SK-N-SH (cell line): Measurements from ENCODE around the gene SKIL. TPM values are rescaled to one million over a fixed set of nuclear protein-coding genes. Genes with fewer than 3 reads are reported as not detected.

Experiments used
- CTCF ChIA-PET: fragments of 300-600, 350-600 bp; formaldehyde crosslinking; extraction: SDS; loops from one replicate; lab custom pipeline; 2021; lab: Yijun Ruan, JAX
- POLR2A ChIA-PET: fragments of 350-600 bp; sonication (Branson Sonifier 250); formaldehyde crosslinking; extraction: SDS; loops from one replicate; lab custom pipeline; 2020; ENCODE audit warnings: antibody characterized with exemption, inconsistent platforms; lab: Yijun Ruan, JAX
- DNase-seq: peaks from one replicate; pipeline ENCODE4 v3.0.0; 2012
- H2AFZ ChIP-seq: fragments of 200-600 bp; sonication (generic); 2 replicates; pipeline ENCODE4 v1.8.1; 2016; ENCODE audit warnings: antibody characterized with exemption, mild to moderate bottlenecking, low read depth
- H3F3A ChIP-seq: fragments of 200-600 bp; sonication (generic); replicated peaks from 2 replicates; pipeline ENCODE3; 2016; ENCODE audit warnings: antibody characterized with exemption, mild to moderate bottlenecking; ENCODE audit not compliant: insufficient read depth
- H3K27ac ChIP-seq, 2 experiments: fragments of 200-500 bp in 1 of 2; fragments of 200-600 bp in 1 of 2; sonication (Bioruptor generic) in 1 of 2; sonication (generic), shearing (Covaris generic) in 1 of 2; 2 replicates each; pipeline versions ENCODE4 v1.5.1 to v1.6.1; 2014 to 2016; ENCODE audit warnings: low read depth in 2 of 2, inconsistent platforms in 1 of 2, low read length in 1 of 2, mild to moderate bottlenecking in 1 of 2, mixed read lengths in 1 of 2
- H3K27me3 ChIP-seq: fragments of 200-600 bp; sonication (generic), shearing (Covaris generic); 2 replicates; pipeline ENCODE4 v1.6.1; 2016; ENCODE audit warnings: mixed run types; ENCODE audit not compliant: insufficient read depth
- H3K36me3 ChIP-seq, 2 experiments: fragments of 200-500 bp in 1 of 2; fragments of 200-600 bp in 1 of 2; sonication (Bioruptor generic) in 1 of 2; sonication (generic) in 1 of 2; replicated peaks in 1 of 2; 2 replicates each; pipeline versions ENCODE3 to v1.5.1; 2014 to 2016; ENCODE audit warnings: low read length in 1 of 2, mild to moderate bottlenecking in 1 of 2; ENCODE audit not compliant: insufficient read depth in 2 of 2, control insufficient read depth in 1 of 2
- H3K4me1 ChIP-seq, 2 experiments: fragments of 200-500 bp in 1 of 2; fragments of 200-600 bp in 1 of 2; sonication (Bioruptor generic) in 1 of 2; sonication (generic), shearing (Covaris generic) in 1 of 2; 2 replicates each; pipeline versions ENCODE4 v1.5.1 to v1.6.1; 2014 to 2016; ENCODE audit warnings: low read depth in 1 of 2, low read length in 1 of 2, mixed run types in 1 of 2; ENCODE audit not compliant: insufficient read depth in 2 of 2, control insufficient read depth in 1 of 2
- H3K4me2 ChIP-seq: fragments of 200-600 bp; sonication (generic), shearing (Covaris generic); 2 replicates; pipeline ENCODE4 v1.6.1; 2017; ENCODE audit warnings: mixed run types
- H3K4me3 ChIP-seq, 2 experiments: fragments of 200-500 bp in 1 of 2; fragments of 200-600 bp in 1 of 2; sonication (Bioruptor generic) in 1 of 2; sonication (generic), shearing (Covaris generic) in 1 of 2; 2 replicates each; pipeline versions ENCODE4 v1.5.1 to v1.8.1; 2014 to 2016; ENCODE audit warnings: low read depth in 2 of 2, inconsistent platforms in 1 of 2, low read length in 1 of 2, mild to moderate bottlenecking in 1 of 2, mixed read lengths in 1 of 2, moderate library complexity in 1 of 2
- H3K79me2 ChIP-seq: fragments of 200-600 bp; sonication (generic); 2 replicates; pipeline ENCODE4 v1.8.1; 2017; ENCODE audit warnings: mild to moderate bottlenecking; ENCODE audit not compliant: insufficient read depth
- H3K9ac ChIP-seq: fragments of 200-600 bp; sonication (generic); 2 replicates; pipeline ENCODE4 v1.6.1; 2017; ENCODE audit warnings: mixed run types
- H3K9me2 ChIP-seq: fragments of 200-600 bp; sonication (generic); 2 replicates; pipeline ENCODE4 v1.6.1; 2017; ENCODE audit warnings: mixed run types
- H3K9me3 ChIP-seq: fragments of 200-600 bp; sonication (generic); 2 replicates; pipeline ENCODE4 v1.6.1; 2017; ENCODE audit warnings: mixed run types, mild to moderate bottlenecking, moderate library complexity
- H4K20me1 ChIP-seq: fragments of 200-600 bp; sonication (generic); 2 replicates; pipeline ENCODE4 v1.6.1; 2017; ENCODE audit warnings: mild to moderate bottlenecking, mixed run types; ENCODE audit not compliant: insufficient read depth
- CHD2 ChIP-seq: fragments of 150-350 bp; IDR thresholded peaks from 2 replicates; pipeline ENCODE4 v1.6.1; 2018; ENCODE audit warnings: low read length; ENCODE audit not compliant: partially characterized antibody
- CTCF ChIP-seq: fragments of 200-600 bp; sonication (generic); IDR thresholded peaks from 2 replicates; pipeline ENCODE4 v1.6.1; 2017; ENCODE audit warnings: antibody characterized with exemption, mild to moderate bottlenecking, moderate library complexity
- ELF1 ChIP-seq: IDR thresholded peaks from 2 replicates; pipeline ENCODE4 v1.4.0; 2012
- FOSL2 ChIP-seq: IDR thresholded peaks from 2 replicates; pipeline ENCODE4 v1.4.0; 2012; ENCODE audit warnings: low read depth, mild to moderate bottlenecking, moderate library complexity, borderline replicate concordance
- MAX ChIP-seq: IDR thresholded peaks from 2 replicates; pipeline ENCODE4 v1.4.0; 2012; ENCODE audit warnings: low read depth
- MEF2A ChIP-seq: IDR thresholded peaks from 2 replicates; pipeline ENCODE4 v1.4.0; 2012; ENCODE audit warnings: low read depth, borderline replicate concordance
- NFIC ChIP-seq: IDR thresholded peaks from 2 replicates; pipeline ENCODE4 v1.4.0; 2012; ENCODE audit warnings: borderline replicate concordance
- NRF1 ChIP-seq: IDR thresholded peaks from 2 replicates; pipeline ENCODE4 v1.6.1; 2012; ENCODE audit warnings: low read depth, mild to moderate bottlenecking, low read length
- RCOR1 ChIP-seq: fragments of 150-350 bp; IDR thresholded peaks from 2 replicates; pipeline ENCODE4 v1.6.1; 2017; ENCODE audit warnings: antibody characterized with exemption, low read length
- REST ChIP-seq: IDR thresholded peaks from 2 replicates; pipeline ENCODE4 v1.6.1; 2012; ENCODE audit warnings: mild to moderate bottlenecking, low read depth, low read length, moderate library complexity
- RFX5 ChIP-seq: IDR thresholded peaks from 2 replicates; pipeline ENCODE4 v1.6.1; 2012; ENCODE audit warnings: mild to moderate bottlenecking, improper control_type of control experiment, low read length
- SMC3 ChIP-seq: IDR thresholded peaks from 2 replicates; pipeline ENCODE4 v1.6.1; 2012; ENCODE audit warnings: low read depth, low read length, improper control_type of control experiment
- TCF12 ChIP-seq: IDR thresholded peaks from 2 replicates; pipeline ENCODE4 v1.4.0; 2012
- TEAD4 ChIP-seq: IDR thresholded peaks from 2 replicates; pipeline ENCODE4 v1.4.0; 2012; ENCODE audit warnings: mild to moderate bottlenecking, borderline replicate concordance; ENCODE audit not compliant: insufficient read depth
- USF2 ChIP-seq: fragments of 150-350 bp; IDR thresholded peaks from 2 replicates; pipeline ENCODE4 v1.6.1; 2017; ENCODE audit warnings: antibody characterized with exemption, low read length, low read depth, borderline replicate concordance
- YY1 ChIP-seq: IDR thresholded peaks from 2 replicates; pipeline ENCODE4 v1.4.0; 2012; ENCODE audit warnings: low read depth, mild to moderate bottlenecking
- ZBTB33 ChIP-seq: IDR thresholded peaks from 2 replicates; pipeline ENCODE4 v1.4.0; 2012; ENCODE audit warnings: low read depth, borderline replicate concordance
- WGBS: methylation state at CpG from one replicate; pipeline ENCODE4 v1.1.6; 2017; ENCODE audit warnings: low lambda C conversion rate; 5-methylcytosine and 5-hydroxymethylcytosine counted together
- polyA plus RNA-seq, 3 experiments: library from polyadenylated mRNA; depleted of rRNA; stranded (reverse); fragments of >200 nt; gene quantifications; 2 replicates each; pipeline ENCODE4 v1.2.3, GENCODE V29; 2012

Gene SKIL
- polyA plus RNA-seq, 1 of the 3 experiments (the other 2 are of a cell fraction): 3.9 TPM

GRCh38 chr3:170386468-170386867 is 29.0 kb downstream of the SKIL start (continued):
- TF ChIP-seq ZBTB33 (no peak), FOSL2 (no peak), NRF1 (no peak), MAX (no peak), TEAD4 (no peak), RCOR1 (no peak), SMC3 (no peak)

- H3K27me3 ChIP-seq: no peaks in the 10 kb centered on the region
- TF ChIP-seq MAX (no peak), CTCF (peak; percentile 22; the same call in 1 of the 2 replicates)
- TF ChIP-seq, all 33 proteins: peak for 1
- ChIA-PET CTCF (interaction anchor here (1.3 to 1.4 kb wide), 2 partner anchors 14 to 31 kb away, joined by 3 read pairs; partner anchors contain the start of gene SKIL), POLR2A (no interaction called here)
- Histone ChIP-seq H3K4me2 (no peak overlapping the region), H3K4me1 (peaks cover 0 to 7% of the 10 kb centered on the region in 2 experiments; a peak in 1 of 4 replicates), H3K9me3 (no peaks in the 10 kb centered on the region), H3K36me3 (peaks cover 58 to 84% of the 10 kb centered on the region in 2 experiments), H2AFZ (no peak overlapping the region), H4K20me1 (peaks cover 10% of the 10 kb centered on the region), H3K79me2 (peaks cover 92% of the 10 kb centered on the region), H3K9me2 (no peaks in the 10 kb centered on the region), H3F3A (peaks cover 13% of the 10 kb centered on the region), H3K9ac (no peak overlapping the region), H3K27ac (no peak overlapping the region), H3K4me3 (no peak overlapping the region)
- no peak for DNase-seq
Observed at GRCh38 chr3:170387950-170388349, 30.4 kb downstream of the SKIL start.

- TF ChIP-seq ELF1 (no peak), FOSL2 (no peak), RFX5 (no peak), TCF12 (no peak), MEF2A (no peak), YY1 (no peak), CHD2 (no peak), SMC3 (no peak), USF2 (no peak), NFIC (no peak), REST (no peak)
- Histone ChIP-seq H3K4me2 (no peak overlapping the region), H3F3A (peaks cover 22% of the 10 kb centered on the region), H3K4me3 (no peak overlapping the region), H3K9me2 (no peaks in the 10 kb centered on the region), H2AFZ (no peak overlapping the region), H3K79me2 (peaks cover 83% of the 10 kb centered on the region), H3K27me3 (no peaks in the 10 kb centered on the region), H3K9me3 (no peaks in the 10 kb centered on the region), H3K9ac (no peak overlapping the region), H3K4me1 (no peaks in the 10 kb centered on the region; a peak in 1 of 4 replicates), H3K36me3 (peaks cover 62 to 82% of the 10 kb centered on the region in 2 experiments), H4K20me1 (peaks cover 4% of the 10 kb centered on the region; the same call in 1 of the 2 replicates), H3K27ac (no peak overlapping the region)
- WGBS: 95% methylated on average over 4 of the region's 4 CpGs
- POLR2A ChIA-PET: interaction anchor here (0.6 kb wide), 1 partner anchor 34 kb away, joined by 3 read pairs; no protein-coding TSS in a partner anchor
- DNase-seq: no peak
- CTCF ChIA-PET: interaction anchor here (1.3 to 1.4 kb wide), 2 partner anchors 22 to 421 kb away, joined by 4 to 7 read pairs; no protein-coding TSS in a partner anchor
Observed at GRCh38 chr3:170391108-170391507, 33.6 kb downstream of the SKIL start.
